ENCODE data around the gene POM121C.
"Not testable (repeated sequence)": the region's sequence is repeated elsewhere in the genome, so short reads cannot be mapped to it uniquely, and the experiment has no call there.

The POM121C gene

GRCh38 chr7:75374519-75375317, 111.4 kb downstream of the POM121C start:
- DNase-seq, result not testable (repeated sequence)

DNA sequence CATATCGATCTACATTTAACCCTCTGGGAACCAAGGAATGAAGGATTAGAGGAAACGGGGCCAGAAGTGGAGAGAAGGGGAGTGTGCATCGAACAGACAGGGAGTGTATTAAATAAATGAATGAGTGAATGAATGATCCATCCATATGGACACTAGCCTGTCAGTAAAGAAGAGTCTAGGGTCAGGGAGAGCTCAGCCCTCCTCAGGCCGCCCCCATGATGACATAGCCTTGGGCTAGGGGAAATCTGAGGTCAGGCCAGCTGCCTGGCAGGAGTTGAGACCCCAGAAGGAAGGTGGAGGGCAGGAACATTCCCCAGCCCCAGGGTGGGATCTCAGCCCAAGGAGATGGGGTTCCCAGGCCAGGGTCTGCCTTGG, 112.0 kb downstream of the POM121C start:
- DNase-seq, result not testable (repeated sequence)

DNA sequence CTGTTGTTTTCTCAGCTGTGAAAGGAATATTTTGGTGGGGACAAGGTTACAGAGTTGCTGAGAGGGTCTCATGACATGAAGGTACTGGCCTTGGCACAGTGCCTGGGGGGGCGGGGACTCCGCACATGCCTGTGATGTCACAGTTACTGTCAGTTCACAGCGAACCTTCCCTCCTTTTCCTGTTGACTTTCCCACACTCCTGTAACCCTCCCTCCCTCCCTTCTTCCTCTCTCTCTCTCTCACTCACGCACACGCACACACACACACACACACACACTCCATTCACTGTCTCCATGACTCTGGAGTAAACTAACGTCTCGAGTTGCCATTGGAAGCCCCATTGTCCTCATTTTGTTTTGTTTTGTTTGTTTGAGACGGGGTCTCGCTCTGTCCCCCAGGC, 118.8 kb downstream of the POM121C start:
- not testable (repeated sequence) for DNase-seq

Data from stimulated activated CD4-positive, alpha-beta T cell treated with anti-CD3 and anti-CD28 coated beads, Interleukin-4, amount 100 ng/mL, for 24 hours (primary cell).